Measurements from ENCODE around the gene ASTL.

The ASTL gene

GRCh38 chr2:96111257-96111640 lies 27.1 kb downstream of the ASTL start:
- no peak for DNase-seq

DNA sequence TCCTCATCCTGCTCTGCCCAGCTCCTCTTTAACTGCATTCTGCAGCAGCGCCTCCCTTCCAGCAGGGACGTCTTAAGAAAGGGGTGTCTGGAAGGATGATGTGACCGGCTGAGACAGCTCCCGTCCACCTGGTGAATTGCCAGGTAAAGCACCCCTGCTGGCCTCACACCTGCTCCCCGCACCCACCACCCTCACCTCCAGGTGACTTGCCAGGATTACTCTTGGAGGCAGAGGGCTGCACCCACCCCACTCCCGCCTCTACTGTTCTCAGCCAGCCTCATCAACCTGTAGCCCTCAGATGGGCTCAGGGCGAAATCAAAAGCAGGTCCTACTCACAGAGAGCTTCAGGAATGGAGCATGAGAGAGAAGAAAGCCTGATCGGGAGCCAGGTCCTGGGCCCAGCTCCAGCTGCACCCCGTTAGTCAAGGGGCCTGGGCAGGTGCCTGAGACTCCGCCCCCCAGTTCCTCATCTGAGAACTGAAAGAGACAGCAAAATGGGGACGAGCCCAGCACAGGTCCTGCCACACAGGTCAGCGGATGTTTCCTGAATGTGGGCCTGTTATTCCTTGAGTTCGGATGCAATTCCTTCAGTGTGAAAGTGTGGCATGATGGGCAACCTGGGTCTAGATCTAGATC lies 27.6 kb downstream of the ASTL start:
- no peak for DNase-seq

DNA sequence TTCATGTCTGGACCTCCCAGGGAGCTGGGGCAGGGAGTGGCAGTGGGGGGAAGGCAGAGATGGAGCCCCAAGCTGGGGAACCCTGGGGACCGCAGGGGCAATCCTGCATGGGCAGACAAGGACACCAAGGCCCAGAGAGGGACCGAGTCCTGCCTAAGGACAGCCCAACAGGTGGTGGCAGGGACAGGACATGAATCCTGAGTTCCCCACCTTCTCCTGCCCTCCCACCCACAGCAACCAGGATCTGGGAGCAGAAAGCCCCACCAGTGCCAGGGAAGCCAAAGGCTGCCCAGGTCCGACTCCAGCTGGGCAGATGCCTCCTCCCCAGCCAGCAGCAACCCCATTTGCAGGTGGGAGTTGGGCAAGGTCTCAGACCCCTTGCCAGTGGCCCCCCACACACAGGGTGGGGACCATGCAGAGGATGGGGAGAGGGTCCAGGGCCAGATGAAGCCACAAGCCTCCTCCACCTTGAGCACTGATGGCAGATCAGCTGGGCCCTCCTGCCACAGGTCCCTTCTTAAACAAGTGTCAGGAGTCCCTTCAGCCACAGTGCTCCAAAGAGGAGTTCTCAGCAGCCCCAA lies 28.3 kb downstream of the ASTL start:
- no peak for DNase-seq

GRCh38 chr2:96109361-96109680 lies 29.0 kb downstream of the ASTL start:
- DNase-seq = no peak

GRCh38 chr2:96108541-96109360 lies 29.6 kb downstream of the ASTL start:
- DNase-seq = no peak

DNA sequence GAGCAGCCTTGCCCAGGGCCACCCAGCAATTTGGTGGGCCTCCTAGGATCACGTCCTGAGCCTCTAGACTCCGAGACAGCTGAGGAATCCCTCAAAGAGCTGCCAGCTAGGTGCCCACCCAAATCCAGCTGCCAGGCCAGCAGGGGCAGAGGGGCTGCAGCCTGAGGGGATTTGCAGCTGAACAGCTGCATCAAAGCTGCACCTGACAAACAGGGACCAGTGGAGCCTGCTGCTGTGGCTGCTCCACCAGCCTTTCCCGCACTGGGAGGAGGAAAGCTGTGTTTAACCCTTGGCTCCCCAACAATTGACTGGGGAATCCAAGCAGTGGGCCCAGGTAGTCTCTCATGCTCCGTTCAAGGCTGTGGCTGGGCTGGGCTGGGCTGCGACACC lies 30.2 kb downstream of the ASTL start:
- no peak for DNase-seq

- no peak for DNase-seq
Observed at GRCh38 chr2:96107708-96108065, 30.6 kb downstream of the ASTL start.

- no peak for DNase-seq
Observed at GRCh38 chr2:96106991-96107707, 31.2 kb downstream of the ASTL start.

- no peak for DNase-seq
Observed at GRCh38 chr2:96105994-96106715, 32.1 kb downstream of the ASTL start.

GRCh38 chr2:96105152-96105915 lies 33.0 kb downstream of the ASTL start:
- no peak for DNase-seq

DNA sequence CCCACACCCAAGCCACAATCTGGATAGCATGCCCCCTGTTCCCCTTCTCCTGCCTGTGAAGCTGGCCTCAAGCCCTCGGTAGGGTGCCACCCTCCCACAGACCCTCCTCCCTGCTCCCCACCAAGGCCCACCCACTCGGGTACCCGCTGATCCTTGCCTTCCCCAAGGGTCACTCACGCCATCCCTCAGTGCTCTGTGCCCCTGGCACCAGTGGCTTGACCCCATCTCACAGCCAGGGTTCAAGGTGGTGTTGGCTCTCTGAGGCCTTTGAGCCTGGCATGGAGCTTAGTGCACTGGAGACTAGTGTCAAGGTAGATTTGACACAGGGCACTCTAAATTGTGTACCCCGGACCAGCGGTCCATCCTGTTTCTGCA lies 33.8 kb downstream of the ASTL start:
- DNase-seq = no peak

DNA sequence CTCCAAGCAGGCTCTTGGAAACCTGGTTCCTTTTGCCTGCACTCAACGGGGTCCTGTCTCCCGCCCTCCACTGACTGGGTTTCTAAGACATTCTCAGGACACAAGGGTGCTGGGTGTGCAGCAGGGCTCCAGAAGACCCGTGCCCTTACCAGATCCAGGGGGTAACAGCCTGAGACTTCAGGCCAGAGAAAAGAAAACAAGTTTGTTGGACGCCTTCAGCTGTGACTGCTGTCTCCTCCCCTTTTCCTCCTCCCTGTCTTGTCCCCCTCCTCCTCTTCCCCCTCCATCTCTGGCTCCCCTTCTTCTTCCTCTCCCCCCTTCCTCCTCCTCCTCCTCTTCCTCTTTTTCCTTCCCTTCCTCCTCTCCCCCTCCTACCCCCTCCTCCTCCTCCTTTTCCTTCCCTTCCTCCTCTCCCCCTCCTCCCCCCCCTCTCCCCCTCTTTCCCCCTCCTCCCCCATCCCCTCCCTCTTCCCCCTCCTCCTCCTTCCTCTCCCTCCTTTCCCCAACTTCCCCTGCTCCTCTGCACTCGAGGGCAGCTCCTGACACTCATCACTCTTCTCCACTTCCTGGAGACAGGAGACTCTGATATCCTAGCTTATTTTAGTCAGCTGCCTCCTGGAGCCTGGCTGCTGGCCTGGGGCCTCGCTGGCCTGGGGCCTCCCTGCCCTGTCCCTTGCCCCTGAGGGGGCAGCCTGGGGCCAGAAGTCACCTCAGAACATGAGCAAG lies 34.4 kb downstream of the ASTL start:
- DNase-seq = no peak

GRCh38 chr2:96103187-96103601 lies 35.1 kb downstream of the ASTL start:
- DNase-seq = no peak

GRCh38 chr2:96102596-96103186 lies 35.6 kb downstream of the ASTL start:
- no peak for DNase-seq

DNA sequence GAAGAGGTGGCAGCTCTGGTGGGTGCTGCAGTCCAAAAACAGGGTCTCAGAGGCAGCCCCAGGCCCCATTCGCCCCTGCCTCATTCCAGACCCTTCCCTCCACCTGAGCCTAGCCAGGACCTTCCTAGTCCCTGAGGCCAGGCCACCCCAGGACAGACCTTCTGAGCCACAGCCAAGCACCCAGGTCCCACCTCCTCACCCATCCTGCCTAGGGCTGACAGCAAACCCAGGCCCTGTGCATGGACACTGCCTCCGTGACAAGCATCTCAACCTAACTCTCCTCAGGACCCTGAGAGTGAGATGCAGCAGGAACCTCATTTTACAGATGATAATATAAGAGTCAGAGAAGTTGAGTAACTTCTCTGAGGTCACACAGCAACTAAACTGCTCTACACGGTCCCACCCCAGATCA lies 37.4 kb downstream of the ASTL start:
- peak in 1 of 2 donors; percentile 12 for DNase-seq

DNA sequence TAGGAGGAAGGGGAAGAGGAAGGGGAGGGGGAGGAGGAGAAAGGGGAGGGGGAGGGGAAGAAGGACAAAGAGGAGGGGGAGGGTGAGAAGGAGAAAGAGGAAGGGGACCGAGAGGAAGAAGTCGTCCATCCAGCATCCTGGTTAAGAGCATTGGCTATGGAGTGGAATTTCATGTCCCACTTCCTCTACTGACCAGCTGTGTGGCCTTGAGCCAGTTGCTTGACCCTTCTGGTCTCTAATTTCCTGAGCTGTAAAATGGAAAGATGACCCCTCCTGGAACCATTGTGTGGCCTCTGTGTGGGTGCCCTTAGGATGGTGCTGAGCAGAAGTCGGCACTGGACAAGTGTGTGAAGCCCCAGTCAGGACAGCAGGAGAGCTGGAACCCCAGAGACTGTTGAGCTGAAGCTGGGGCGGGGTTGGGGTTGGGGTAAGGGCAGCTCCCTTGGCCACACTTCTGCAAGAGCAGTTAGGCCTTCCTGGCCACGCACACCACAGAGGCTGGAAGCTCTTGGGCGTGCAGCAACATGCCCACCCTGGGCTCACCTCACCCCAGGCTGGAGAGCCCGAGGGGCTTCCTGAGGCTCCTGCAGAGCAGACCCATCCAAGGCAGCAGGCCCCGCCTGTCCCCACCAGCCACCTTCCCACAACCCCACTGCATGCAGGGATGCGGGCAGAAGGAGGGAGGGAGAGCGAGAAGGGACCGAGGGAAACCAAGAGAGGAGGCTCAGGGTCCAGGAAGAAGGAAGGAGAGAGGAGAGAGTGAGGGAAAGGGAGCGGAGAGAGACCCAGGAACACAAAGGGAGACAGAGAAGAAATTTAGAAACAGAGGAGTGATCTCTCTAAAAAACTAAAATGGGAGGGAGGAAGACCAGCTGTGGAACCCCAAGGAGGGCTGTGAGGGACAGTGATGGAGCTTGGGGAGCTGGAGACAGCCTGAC lies 38.2 kb downstream of the ASTL start:
- peak in 1 of 2 donors; percentile 12 for DNase-seq

DNA sequence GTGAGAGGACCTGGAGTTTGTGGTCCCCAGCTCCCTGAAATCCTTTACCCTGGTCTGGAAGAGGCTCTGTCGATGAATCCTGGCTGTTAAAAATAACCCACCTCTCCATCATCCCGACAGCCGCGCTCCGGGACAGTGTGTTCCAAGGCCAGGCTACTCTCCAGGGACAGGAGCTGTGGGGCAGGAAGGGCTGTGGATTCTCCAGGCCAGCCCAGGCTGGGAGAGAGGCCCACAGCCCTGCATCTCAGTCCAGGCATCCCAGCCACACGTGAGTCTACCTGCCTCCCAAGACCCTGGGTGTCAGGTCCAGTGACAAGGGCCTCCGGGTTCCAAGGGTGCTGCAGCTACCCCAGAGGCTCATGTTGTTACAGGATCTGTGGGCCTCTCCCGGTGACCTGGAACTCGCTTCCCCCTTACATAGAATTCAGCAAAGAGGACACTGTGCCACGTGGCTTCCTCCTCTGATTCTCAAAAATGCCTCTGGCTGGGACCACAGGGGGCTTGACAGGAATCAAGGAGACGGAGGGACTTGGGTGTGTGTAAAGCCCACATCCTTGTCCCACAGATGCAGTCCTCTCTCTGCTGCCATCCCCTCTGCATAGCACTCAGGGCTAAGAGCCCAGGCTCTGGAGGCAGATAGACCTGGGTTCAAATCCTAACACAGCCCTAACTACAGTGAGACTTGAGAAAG lies 39.3 kb downstream of the ASTL start:
- peak in 1 of 2 donors; percentile 9 for DNase-seq

- DNase-seq = peak in 1 of 2 donors; percentile 13
Observed at GRCh38 chr2:96097951-96098823, 40.1 kb downstream of the ASTL start.

All from stimulated activated CD4-positive, alpha-beta T cell treated with anti-CD3 and anti-CD28 coated beads, Interleukin-2, amount 100 ng/mL, for 24 hours (primary cell).